Fibroblast of peridontal ligament (primary cell): ENCODE measurements around the gene MAGEA8.
"Not testable (repeated sequence)": the region's sequence is repeated elsewhere in the genome, so short reads cannot be mapped to it uniquely, and the experiment has no call there.

ENCODE experiments used
- DNase-seq: peaks from one replicate; pipeline ENCODE4 v3.0.0-alpha.2; 2010; ENCODE audit errors: extremely low read depth

Gene MAGEA8

GRCh38 chrX:149903889-149904748 is 23.1 kb downstream of the MAGEA8 start:
- peak; percentile 27 for DNase-seq

- no peak for DNase-seq
These were observed 27.3 kb downstream of the MAGEA8 start for GRCh38 chrX:149908308-149908707.

GRCh38 chrX:149908727-149909126 is 27.7 kb downstream of the MAGEA8 start:
- DNase-seq = no peak

GRCh38 chrX:149909324-149910177 is 28.6 kb downstream of the MAGEA8 start:
- DNase-seq = no peak

- DNase-seq = no peak
These were observed 29.3 kb downstream of the MAGEA8 start for GRCh38 chrX:149910178-149910695.

- DNase-seq = no peak
These were observed 35.9 kb downstream of the MAGEA8 start for GRCh38 chrX:149916745-149917392.

- DNase-seq = not testable (repeated sequence)
These were observed 42.9 kb downstream of the MAGEA8 start for GRCh38 chrX:149923836-149924235.

- DNase-seq = not testable (repeated sequence)
These were observed 43.5 kb downstream of the MAGEA8 start for GRCh38 chrX:149924434-149924833.

GRCh38 chrX:149927245-149927963 is 46.4 kb downstream of the MAGEA8 start:
- DNase-seq = not testable (repeated sequence)

- not testable (repeated sequence) for DNase-seq
These were observed 46.9 kb downstream of the MAGEA8 start for GRCh38 chrX:149927964-149928258.

GRCh38 chrX:149928635-149929034 is 47.7 kb downstream of the MAGEA8 start:
- DNase-seq = not testable (repeated sequence)

- DNase-seq = not testable (repeated sequence)
These were observed 48.4 kb downstream of the MAGEA8 start, which contains the start of gene HSFX4 for GRCh38 chrX:149929400-149929799. HSFX4 (plus strand) TSS chrX:149929573; CDS start chrX:149929645, 72 bp downstream.

GRCh38 chrX:149931355-149931754 is 50.4 kb downstream of the MAGEA8 start:
- not testable (repeated sequence) for DNase-seq

GRCh38 chrX:149932150-149932549 is 51.2 kb downstream of the MAGEA8 start:
- DNase-seq = not testable (repeated sequence)

- DNase-seq = not testable (repeated sequence)
These were observed 52.0 kb downstream of the MAGEA8 start for GRCh38 chrX:149932970-149933369.

- DNase-seq = not testable (repeated sequence)
These were observed 52.6 kb downstream of the MAGEA8 start for GRCh38 chrX:149933547-149933946.
